T-helper 2 cell treated with Interferon-gamma antibody and Interleukin-4, amounts not matched to agents 100 ng/mL and 5 ng/mL, for 36 hours (primary cell): Measurements from ENCODE around the gene SPATA2. TPM values are rescaled to one million over a fixed set of nuclear protein-coding genes. Genes with fewer than 3 reads are reported as not detected.
"Not testable (repeated sequence)": the region's sequence is repeated elsewhere in the genome, so short reads cannot be mapped to it uniquely, and the experiment has no call there.

ENCODE experiments used
- intact Hi-C: fragments of 100-400 bp; cut with micrococcal nuclease; formaldehyde crosslinking; loops from one replicate; pipeline ENCODE4 v1.15.1; 2023
- total RNA-seq: library from RNA; stranded (reverse); gene quantifications from 2 replicates; pipeline ENCODE4 v1.2.3, GENCODE V29; 2022

The SPATA2 gene
- total RNA-seq: 7.7 and 8.0 TPM in 2 replicates

GRCh38 chr20:49915380-49916145, at the start of gene SPATA2:
SPATA2 (minus strand) TSS chr20:49915529; CDS start chr20:49908490, 7,039 bp downstream.
- intact Hi-C loops: loop anchor here (1.0 to 10.0 kb wide), 3 partner anchors 13 to 201 kb away; partner anchors contain the start of genes B4GALT5 and RNF114

GRCh38 chr20:49961413-49961812, 46.1 kb upstream of the SPATA2 start:
- intact Hi-C loops: no loop called here

GRCh38 chr20:49957089-49957938, 42.0 kb upstream of the SPATA2 start:
- intact Hi-C loops: not testable (repeated sequence)

GRCh38 chr20:49956689-49957088, 41.4 kb upstream of the SPATA2 start:
- intact Hi-C loops: no loop called here

- intact Hi-C loops: not testable (repeated sequence)
Observed at GRCh38 chr20:49955830-49956396, 40.6 kb upstream of the SPATA2 start.

- intact Hi-C loops: no loop called here
Observed at GRCh38 chr20:49955167-49955566, 39.8 kb upstream of the SPATA2 start.

GRCh38 chr20:49951151-49951550, 35.8 kb upstream of the SPATA2 start:
- intact Hi-C loops: no loop called here

- intact Hi-C loops: no loop called here
Observed at GRCh38 chr20:49948809-49949507, 33.6 kb upstream of the SPATA2 start.

- intact Hi-C loops: no loop called here
Observed at GRCh38 chr20:49948178-49948577, 32.8 kb upstream of the SPATA2 start.

- intact Hi-C loops: no loop called here
Observed at GRCh38 chr20:49945701-49946477, 30.6 kb upstream of the SPATA2 start.

GRCh38 chr20:49945306-49945700, 30.0 kb upstream of the SPATA2 start:
- intact Hi-C loops: no loop called here

- intact Hi-C loops: no loop called here
Observed at GRCh38 chr20:49942942-49943341, 27.6 kb upstream of the SPATA2 start.

- intact Hi-C loops: no loop called here
Observed at GRCh38 chr20:49942303-49942702, 27.0 kb upstream of the SPATA2 start.

- intact Hi-C loops: no loop called here
Observed at GRCh38 chr20:49941456-49941855, 26.1 kb upstream of the SPATA2 start.

- intact Hi-C loops: loop anchor here (5.0 kb wide), 1 partner anchor 214 kb away; the partner anchor contains the start of gene PEDS1
Observed at GRCh38 chr20:49938173-49939163, 23.1 kb upstream of the SPATA2 start.

GRCh38 chr20:49937027-49937929, 21.9 kb upstream of the SPATA2 start:
- intact Hi-C loops: loop anchor here (5.0 kb wide), 1 partner anchor 215 kb away; the partner anchor contains the start of gene PEDS1

- intact Hi-C loops: loop anchor here (1.0 to 5.0 kb wide), 3 partner anchors 21 to 216 kb away; partner anchors contain the start of genes PEDS1, SPATA2 and UBE2V1
Observed at GRCh38 chr20:49936153-49937026, 21.1 kb upstream of the SPATA2 start, which contains the start of gene RNF114. RNF114 (plus strand) TSS chr20:49936397; CDS start chr20:49936413, 16 bp downstream.
